HCEC 1CT (cell line): ENCODE measurements around the gene SLC25A21.

Source experiments
- DNase-seq: peaks from one replicate; pipeline ENCODE4 v3.0.0-alpha.2; 2017

The SLC25A21 gene

GRCh38 chr14:36976571-36977023, 195.8 kb downstream of the SLC25A21 start:
- DNase-seq = peak; percentile 41

GRCh38 chr14:36975834-36976233, 196.6 kb downstream of the SLC25A21 start:
- DNase-seq = peak; percentile 54

GRCh38 chr14:36974985-36975384, 197.4 kb downstream of the SLC25A21 start:
- no peak for DNase-seq

DNA sequence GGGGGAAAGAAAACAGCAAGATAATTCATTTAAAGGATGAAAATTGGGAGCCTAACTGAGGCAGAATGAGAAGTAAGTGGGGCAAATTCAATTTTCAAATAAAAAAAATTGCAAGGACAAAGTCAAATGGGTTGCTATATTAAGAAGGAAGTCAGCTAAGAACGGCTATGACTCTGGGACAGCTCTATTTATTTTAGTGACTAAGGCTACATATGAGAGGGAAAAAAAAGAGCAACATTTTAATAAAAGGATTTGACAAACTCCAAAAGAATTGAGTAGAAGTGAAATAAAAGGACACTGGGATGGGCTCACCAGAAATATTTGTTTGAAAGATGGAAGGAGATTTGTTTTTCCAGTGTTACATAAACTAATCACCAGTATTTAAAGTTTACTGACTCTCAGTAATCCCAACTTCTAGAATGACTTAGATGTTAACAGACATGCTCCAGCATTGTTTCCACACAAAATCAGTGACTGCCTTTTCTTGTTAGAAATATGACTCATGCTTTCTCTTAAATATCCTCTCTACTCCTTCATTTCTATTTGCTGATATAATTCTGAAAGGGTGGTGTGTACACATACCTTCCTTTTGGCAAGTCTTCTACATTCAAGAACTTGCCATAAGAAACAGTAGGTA, 198.5 kb downstream of the SLC25A21 start:
- DNase-seq = peak; percentile 81

GRCh38 chr14:36971263-36971855, 201.0 kb downstream of the SLC25A21 start:
- no peak for DNase-seq

DNA sequence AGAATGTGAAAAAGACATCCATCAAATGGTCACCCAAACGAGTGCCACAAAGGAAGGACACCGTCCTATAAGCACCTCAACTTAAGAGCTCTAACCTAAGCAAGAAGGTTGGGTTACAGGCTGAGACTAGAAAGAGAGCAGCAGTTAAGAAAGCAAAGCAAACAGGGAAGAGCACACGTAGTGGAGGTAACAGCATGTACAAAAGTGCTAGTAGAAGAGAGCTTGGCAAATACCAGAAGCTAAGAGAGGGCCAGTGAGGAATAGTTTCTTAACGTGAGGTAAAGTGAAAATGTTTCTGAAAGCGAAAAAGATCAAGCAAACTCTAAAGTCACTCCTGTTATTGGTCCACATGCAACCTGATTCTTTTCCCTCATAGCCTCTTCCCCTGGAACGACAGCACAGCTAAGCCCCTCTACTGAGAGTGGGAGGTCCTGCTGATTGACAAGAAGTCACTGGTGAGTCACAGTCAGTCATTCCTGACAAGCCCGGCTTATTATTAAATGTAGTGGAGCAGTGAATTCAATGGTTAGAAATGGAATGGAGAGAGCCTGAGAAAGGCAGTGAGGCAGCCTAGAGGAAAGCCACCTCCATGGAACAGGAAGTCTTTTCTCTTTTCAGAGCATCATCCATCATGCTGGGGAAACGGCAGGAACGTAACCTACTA, 204.4 kb downstream of the SLC25A21 start:
- DNase-seq = no peak

GRCh38 chr14:36955967-36956366, 216.4 kb downstream of the SLC25A21 start:
- DNase-seq = no peak

- peak; percentile 37 for DNase-seq
These were observed 217.0 kb downstream of the SLC25A21 start for GRCh38 chr14:36955376-36955775.

DNA sequence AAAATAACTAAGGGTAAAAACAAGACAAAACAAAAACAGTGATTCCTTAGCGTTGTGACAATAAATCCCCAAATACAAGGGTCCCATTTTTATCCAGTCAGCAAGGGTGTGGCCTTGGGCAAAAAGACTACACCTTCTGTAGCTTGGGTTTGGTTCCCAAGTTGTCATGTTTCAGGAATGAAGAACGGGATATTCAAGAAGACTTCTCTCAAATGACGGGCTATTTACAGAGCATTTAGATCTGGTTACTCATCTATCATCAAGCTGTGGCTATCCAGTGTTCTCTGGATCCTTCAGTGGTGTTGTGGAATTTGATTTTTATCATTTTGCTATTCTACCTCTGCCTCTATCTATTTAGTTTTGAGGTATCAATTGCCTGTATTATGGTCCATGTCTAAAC, 219.7 kb downstream of the SLC25A21 start:
- DNase-seq = peak; percentile 90

DNA sequence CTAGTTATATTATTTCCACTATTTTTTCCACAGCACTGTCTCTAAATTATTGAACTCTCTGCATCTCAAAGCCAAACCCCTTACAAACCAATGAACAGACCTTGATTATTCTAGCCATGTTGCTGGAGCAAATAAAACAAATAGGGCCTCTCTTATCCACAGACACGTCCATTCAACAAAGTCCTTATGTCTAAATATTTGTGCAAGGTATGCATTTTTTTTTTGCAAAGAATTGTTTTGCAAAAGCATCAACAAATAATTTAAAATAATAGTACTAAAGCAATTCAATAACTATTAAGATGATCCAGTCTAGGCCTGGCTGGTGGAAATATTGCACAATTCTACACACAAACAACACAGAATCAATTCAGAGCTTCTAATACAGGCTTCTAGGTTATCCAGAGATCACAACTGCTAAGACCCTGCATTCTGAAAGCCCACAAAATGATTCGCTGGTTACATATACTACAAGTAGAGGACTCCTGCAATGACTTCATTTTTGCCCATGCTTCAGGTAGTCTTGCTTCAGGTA, 221.0 kb downstream of the SLC25A21 start:
- DNase-seq = no peak

GRCh38 chr14:36950812-36951211, 221.6 kb downstream of the SLC25A21 start:
- DNase-seq = no peak

DNA sequence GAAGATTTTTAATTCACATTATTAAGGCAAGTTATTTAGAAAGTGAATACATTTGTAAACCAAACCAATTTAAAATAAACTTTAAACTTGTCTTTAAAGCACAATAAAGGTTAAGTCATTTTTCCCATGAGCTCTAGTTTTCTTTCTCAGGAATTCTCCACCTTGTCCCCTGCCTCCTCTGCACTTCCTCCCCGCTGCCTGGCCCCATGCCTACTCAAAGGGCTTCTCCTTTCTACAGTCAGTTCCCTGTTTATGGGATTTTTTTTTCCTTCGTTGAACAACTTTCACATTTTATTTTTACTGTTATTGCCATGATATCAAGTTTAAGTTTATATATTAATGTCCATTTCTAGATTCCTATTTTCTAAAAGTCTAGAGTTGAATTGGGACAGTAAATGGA, 223.0 kb downstream of the SLC25A21 start:
- DNase-seq = no peak

DNA sequence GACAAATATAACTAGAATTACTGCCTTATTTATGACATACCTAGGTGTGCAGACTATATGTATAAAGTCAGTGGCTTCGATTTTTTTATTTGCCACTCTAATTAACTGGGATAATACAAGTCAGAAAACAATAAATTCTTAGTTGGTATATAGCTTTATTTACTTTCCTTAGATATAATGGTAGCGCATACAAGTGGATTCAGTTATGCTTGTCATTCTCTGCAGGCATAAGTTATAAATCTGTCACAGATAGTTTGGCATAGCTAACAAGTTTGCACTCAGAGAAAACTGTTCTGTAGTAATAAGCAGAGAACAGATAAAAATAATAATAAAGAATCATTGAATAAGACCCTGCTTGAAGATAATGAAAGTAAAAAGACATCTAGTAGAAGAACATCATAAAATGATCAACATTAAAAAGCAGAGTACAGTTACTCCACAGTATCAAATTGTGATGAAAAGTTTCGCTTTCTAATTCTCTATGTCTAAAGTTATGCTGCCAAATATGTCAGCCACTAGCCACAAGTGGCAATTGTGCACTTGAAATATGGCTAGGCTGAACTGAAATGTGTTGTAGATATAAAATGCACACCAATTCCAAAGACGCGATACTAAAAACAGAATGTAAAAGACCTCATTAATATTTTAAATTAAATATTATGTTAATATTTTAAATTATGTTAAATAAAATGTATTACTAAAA, 224.1 kb downstream of the SLC25A21 start:
- no peak for DNase-seq

DNA sequence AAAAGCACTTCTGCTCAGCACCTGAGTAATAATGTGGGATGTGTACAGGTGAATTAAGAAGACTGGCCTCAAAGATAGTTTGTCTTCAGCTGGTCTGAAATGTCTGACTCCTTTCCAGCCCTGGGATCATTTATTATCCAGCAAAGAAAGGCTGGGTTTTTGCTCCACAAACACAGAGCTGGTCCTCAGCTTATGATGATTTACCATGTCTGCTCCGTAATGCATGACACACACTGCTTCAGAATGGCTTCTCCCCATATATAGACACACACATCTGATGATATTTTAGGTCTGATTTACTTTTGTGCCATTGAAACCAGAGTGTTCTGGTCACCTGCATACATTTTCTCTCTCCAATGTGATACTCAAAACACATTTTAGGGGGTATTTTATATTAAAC, 225.0 kb downstream of the SLC25A21 start:
- DNase-seq = peak; percentile 40

GRCh38 chr14:36946872-36947271, 225.5 kb downstream of the SLC25A21 start:
- no peak for DNase-seq

DNA sequence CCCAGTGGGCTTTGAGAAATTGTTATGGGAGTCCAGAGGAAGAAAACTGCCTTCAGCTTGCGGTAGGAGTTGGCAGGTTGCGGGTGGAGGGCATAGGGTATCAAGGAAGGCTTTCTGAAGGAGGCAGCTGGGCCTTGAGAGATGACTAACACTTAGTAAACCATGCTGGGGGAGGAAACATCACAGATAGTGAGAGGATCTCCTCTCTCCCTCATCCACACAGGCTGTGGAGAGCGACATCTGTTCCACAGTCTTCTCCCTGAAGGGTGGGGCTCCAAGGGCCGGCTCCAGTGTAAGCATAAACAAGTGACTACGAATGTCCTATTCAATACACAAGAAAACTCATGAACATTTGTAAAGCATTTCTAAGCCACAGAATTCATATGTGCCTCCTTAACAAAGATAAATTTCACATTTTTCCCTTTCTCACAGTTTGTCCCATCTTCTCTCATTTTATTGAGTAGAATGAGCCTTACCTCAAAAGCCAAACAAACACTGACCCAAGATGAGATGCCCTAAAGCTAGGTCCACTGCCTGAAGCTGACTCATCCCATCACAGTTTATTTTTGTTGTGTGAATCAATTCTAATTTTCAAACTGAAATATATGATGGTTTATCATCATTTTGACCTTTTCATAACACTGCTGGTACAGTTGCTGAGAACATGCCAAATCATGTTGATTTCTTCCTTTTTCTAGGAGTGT, 227.9 kb downstream of the SLC25A21 start:
- peak; percentile 90 for DNase-seq

DNA sequence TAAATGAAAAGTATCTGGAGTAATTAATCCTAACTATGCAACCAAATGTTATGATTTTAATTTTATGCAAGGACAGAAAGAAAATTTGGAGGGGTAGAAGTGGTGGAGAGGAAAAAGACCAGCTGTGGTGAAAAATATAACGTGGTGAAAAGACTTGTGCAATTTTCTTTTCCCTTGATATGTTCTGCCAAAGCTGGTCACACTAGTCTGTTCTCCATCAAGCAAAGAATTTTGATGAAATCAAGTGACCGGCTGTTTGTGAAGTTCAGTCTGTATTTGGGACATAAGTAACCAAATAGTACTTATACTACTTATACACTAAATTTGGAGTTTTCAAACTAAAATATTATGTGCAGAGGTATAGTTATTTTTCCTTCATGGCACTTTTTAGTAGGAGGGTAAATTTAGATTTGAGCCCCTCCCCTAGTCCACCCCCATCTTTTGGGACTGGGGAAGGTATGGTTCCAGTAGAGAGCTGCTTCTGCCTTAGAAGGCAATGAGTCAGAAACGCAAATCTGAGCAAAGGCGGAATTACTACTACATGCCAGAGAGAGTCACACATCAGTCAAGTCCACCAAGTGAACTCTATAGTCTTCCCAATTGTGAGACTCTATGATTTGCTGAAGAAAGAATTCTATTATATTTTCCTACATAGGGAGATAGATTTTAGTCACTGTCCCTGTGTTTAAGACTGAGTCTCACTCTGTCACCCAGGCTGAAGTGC, 229.7 kb downstream of the SLC25A21 start:
- peak; percentile 70 for DNase-seq

GRCh38 chr14:36941783-36942521, 230.5 kb downstream of the SLC25A21 start:
- DNase-seq = peak; percentile 72

GRCh38 chr14:36940476-36940875, 231.9 kb downstream of the SLC25A21 start:
- no peak for DNase-seq

DNA sequence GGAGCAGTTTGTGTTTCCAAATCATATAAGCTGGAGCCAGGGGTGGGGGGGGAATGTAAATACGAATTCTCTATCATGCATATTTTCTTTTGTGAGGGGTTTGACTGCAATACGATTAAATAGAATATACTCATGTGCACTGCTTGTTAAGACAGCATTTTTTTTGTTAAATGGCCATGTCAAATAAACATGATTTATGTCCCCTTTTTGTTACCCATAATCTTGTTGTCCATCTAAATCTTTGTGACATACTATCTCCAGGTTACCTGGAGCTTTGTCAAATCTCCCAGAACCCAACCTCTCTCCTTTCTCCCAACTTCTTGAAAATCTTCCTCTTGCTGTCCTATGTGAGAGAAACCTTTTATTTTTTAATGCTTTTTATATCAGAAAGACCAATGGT, 233.1 kb downstream of the SLC25A21 start:
- no peak for DNase-seq

GRCh38 chr14:36938678-36939077, 233.7 kb downstream of the SLC25A21 start:
- DNase-seq = no peak
